Measurements from ENCODE around the gene NDUFAF2.
"Not testable (repeated sequence)": the region's sequence is repeated elsewhere in the genome, so short reads cannot be mapped to it uniquely, and the experiment has no call there.

The NDUFAF2 gene

GRCh38 chr5:61052882-61053281, 107.9 kb downstream of the NDUFAF2 start:
- DNase-seq = no peak

- DNase-seq = no peak
These were observed 108.9 kb downstream of the NDUFAF2 start for GRCh38 chr5:61053937-61054336.

- DNase-seq = peak; percentile 35
These were observed 110.5 kb downstream of the NDUFAF2 start for GRCh38 chr5:61055434-61056006.

- no peak for DNase-seq
These were observed 114.5 kb downstream of the NDUFAF2 start for GRCh38 chr5:61059499-61059898.

- peak; percentile 8 for DNase-seq
These were observed 124.1 kb downstream of the NDUFAF2 start for GRCh38 chr5:61069150-61069549.

- DNase-seq = no peak
These were observed 126.5 kb downstream of the NDUFAF2 start for GRCh38 chr5:61071526-61071925.

GRCh38 chr5:61076626-61077025, 131.6 kb downstream of the NDUFAF2 start:
- no peak for DNase-seq

- DNase-seq = no peak
These were observed 136.7 kb downstream of the NDUFAF2 start for GRCh38 chr5:61081741-61082140.

GRCh38 chr5:61082516-61083280, 137.7 kb downstream of the NDUFAF2 start:
- DNase-seq = no peak

GRCh38 chr5:61084658-61085057, 139.7 kb downstream of the NDUFAF2 start:
- no peak for DNase-seq

GRCh38 chr5:61085885-61086284, 140.9 kb downstream of the NDUFAF2 start:
- DNase-seq = no peak

- no peak for DNase-seq
These were observed 142.9 kb downstream of the NDUFAF2 start for GRCh38 chr5:61087921-61088320.

GRCh38 chr5:61089351-61089750, 144.3 kb downstream of the NDUFAF2 start:
- no peak for DNase-seq

- not testable (repeated sequence) for DNase-seq
These were observed 148.2 kb downstream of the NDUFAF2 start for GRCh38 chr5:61093046-61093771.

- DNase-seq = no peak
These were observed 152.5 kb downstream of the NDUFAF2 start for GRCh38 chr5:61097465-61097864.

- DNase-seq = no peak
These were observed 153.4 kb downstream of the NDUFAF2 start for GRCh38 chr5:61098251-61098995.

GRCh38 chr5:61100437-61100836, 155.4 kb downstream of the NDUFAF2 start:
- no peak for DNase-seq

GRCh38 chr5:61114441-61114840, 169.4 kb downstream of the NDUFAF2 start:
- DNase-seq = no peak

- no peak for DNase-seq
These were observed 171.0 kb downstream of the NDUFAF2 start for GRCh38 chr5:61115968-61116367.

- DNase-seq = no peak
These were observed 174.1 kb downstream of the NDUFAF2 start for GRCh38 chr5:61119066-61119465.

- no peak for DNase-seq
These were observed 175.5 kb downstream of the NDUFAF2 start for GRCh38 chr5:61120534-61120933.

- DNase-seq = no peak
These were observed 178.1 kb downstream of the NDUFAF2 start for GRCh38 chr5:61123145-61123544.

- no peak for DNase-seq
These were observed 185.3 kb downstream of the NDUFAF2 start for GRCh38 chr5:61130289-61130688.

All from activated CD4-positive, alpha-beta T cell treated with anti-CD3 and anti-CD28 coated beads, Interleukin-2, amount 50 U/mL, for 16 hours (primary cell).